HL-60 (cell line): ENCODE measurements around the gene TMEM108.

Experiments
- DNase-seq, 2 experiments: peaks; one replicate each; pipeline ENCODE4 v3.0.0-alpha.2; 2010 to 2020; ENCODE audit warnings: low read depth in 1 of 2, low spot score in 1 of 2
- H3K27ac ChIP-seq: fragments of 250-450 bp; sonication (Bioruptor Pico); replicated peaks from 2 replicates; pipeline ENCODE4 v1.5.1; 2020; ENCODE audit warnings: mild to moderate bottlenecking, moderate library complexity
- H3K27me3 ChIP-seq: fragments of 250-450 bp; sonication (Bioruptor Pico); 2 replicates; pipeline ENCODE4 v1.5.1; 2021; ENCODE audit warnings: mild to moderate bottlenecking, moderate library complexity; ENCODE audit not compliant: insufficient read depth, poor library complexity, severe bottlenecking
- H3K4me3 ChIP-seq: replicated peaks from 2 replicates; pipeline ENCODE4 v1.5.1; 2011; ENCODE audit warnings: mild to moderate bottlenecking, control low read depth, low read length; ENCODE audit not compliant: insufficient read depth
- GABPA ChIP-seq: IDR thresholded peaks from 2 replicates; pipeline ENCODE4 v1.6.1; 2012; ENCODE audit warnings: low read depth
- POLR2AphosphoS5 ChIP-seq: IDR thresholded peaks from 2 replicates; pipeline ENCODE4 v1.6.1; 2012; ENCODE audit warnings: low read depth
- REST ChIP-seq: IDR thresholded peaks from 2 replicates; pipeline ENCODE4 v1.6.1; 2012; ENCODE audit warnings: low read depth; ENCODE audit not compliant: insufficient replicate concordance
- SPI1 ChIP-seq: IDR thresholded peaks from 2 replicates; pipeline ENCODE4 v1.6.1; 2012; ENCODE audit warnings: low read depth, mild to moderate bottlenecking, borderline replicate concordance
- TF ChIP-seq, protein P1 (sequence below): IDR thresholded peaks from one replicate; pipeline ENCODE4 v1.5.1; 2011; ENCODE audit warnings: low read length, control low read depth, inconsistent platforms; ENCODE audit not compliant: insufficient read depth

Gene TMEM108

GRCh38 chr3:133295199-133295901 lies 257.2 kb downstream of the TMEM108 start:
- Histone ChIP-seq H3K27ac (no peak overlapping the region), H3K4me3 (no peak overlapping the region), H3K27me3 (peaks cover 5% of the 10 kb centered on the region)
- no peak for DNase-seq
- TF ChIP-seq GABPA (no peak), POLR2AphosphoS5 (no peak), SPI1 (no peak), REST (no peak)
- TF ChIP-seq, protein P1, sequence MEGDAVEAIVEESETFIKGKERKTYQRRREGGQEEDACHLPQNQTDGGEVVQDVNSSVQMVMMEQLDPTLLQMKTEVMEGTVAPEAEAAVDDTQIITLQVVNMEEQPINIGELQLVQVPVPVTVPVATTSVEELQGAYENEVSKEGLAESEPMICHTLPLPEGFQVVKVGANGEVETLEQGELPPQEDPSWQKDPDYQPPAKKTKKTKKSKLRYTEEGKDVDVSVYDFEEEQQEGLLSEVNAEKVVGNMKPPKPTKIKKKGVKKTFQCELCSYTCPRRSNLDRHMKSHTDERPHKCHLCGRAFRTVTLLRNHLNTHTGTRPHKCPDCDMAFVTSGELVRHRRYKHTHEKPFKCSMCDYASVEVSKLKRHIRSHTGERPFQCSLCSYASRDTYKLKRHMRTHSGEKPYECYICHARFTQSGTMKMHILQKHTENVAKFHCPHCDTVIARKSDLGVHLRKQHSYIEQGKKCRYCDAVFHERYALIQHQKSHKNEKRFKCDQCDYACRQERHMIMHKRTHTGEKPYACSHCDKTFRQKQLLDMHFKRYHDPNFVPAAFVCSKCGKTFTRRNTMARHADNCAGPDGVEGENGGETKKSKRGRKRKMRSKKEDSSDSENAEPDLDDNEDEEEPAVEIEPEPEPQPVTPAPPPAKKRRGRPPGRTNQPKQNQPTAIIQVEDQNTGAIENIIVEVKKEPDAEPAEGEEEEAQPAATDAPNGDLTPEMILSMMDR = no peak

DNA sequence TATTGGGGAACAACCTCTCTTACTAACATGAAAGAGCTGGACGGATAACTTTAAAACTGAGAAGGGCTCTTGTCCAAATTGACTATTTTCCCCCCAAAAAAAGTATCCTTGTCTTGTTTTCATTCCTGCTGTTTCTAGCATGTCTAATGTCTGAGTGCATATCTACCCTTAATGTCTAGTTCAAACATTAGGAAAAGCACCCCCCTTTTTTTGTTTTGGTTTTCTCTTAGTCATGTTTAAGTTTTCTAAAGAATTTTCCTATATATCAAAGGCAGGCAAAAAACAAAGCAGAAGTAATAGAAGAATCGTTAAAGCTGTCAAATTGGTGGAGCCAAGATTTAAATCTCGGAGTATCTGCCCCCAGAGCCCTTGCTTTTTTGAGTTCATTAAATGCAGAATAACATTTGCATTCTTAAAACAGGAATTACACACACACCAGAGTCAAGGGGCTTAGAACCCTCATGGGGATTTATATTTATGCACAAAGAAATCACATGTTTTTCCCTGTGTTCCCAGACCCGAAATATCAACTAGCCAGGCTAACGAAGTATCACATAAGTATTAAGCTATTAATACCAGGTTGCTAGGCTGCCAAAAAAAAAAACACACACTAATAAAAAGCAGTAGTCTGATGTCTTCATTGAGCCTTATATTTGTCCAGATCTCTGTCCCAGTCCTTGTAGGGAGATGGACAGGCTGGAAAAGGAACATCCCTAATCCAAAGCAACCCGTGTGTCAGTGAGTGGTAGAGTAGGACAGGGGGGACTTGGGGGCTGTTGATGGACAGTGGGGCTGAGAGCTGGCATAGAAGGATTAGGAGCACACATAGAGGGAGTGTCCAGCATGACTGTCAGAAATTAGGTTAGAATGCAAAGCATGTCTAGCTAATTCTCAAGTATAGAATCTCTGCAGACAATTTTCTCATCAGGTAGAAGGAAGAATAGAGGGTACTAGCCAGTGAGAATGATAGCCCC lies 258.0 kb downstream of the TMEM108 start:
- H3K27me3 ChIP-seq = peaks cover 5% of the 10 kb centered on the region
- no peak overlapping the region for H3K27ac ChIP-seq
- no peak overlapping the region for H3K4me3 ChIP-seq
- no peak for TF ChIP-seq REST
- no peak for TF ChIP-seq GABPA
- TF ChIP-seq, protein P1 = no peak
- no peak for TF ChIP-seq SPI1
- no peak for TF ChIP-seq POLR2AphosphoS5
- no peak for DNase-seq

DNA sequence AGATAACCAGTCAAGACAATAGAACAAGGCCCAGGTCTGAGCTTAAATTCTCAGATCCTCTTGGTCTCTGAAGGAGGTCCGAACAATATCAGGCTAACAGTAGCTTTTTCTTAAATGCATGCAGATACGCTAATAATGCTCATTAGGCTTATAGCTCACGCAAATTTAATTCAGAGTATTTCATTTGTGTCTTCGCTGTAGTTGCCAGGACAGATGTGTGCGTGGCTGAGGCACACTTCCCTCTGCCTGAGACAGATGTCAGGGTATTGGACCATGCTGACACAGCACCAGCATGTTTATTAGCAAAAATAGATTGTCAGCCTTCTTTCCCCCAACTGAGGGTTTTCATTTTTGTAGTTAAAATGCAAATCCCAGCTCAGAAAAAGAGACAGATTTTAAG lies 258.8 kb downstream of the TMEM108 start:
- DNase-seq = no peak
- Histone ChIP-seq H3K27ac (no peak overlapping the region), H3K4me3 (no peak overlapping the region), H3K27me3 (peaks cover 5% of the 10 kb centered on the region)
- TF ChIP-seq REST = no peak
- TF ChIP-seq, protein P1 = no peak
- no peak for TF ChIP-seq GABPA
- TF ChIP-seq POLR2AphosphoS5 = no peak
- no peak for TF ChIP-seq SPI1
